Ascending aorta (tissue), 2 donors: ENCODE results near the gene DCC. TPM values are rescaled to one million over a fixed set of nuclear protein-coding genes. Genes with fewer than 3 reads are reported as not detected.
"Not testable (repeated sequence)": the region's sequence is repeated elsewhere in the genome, so short reads cannot be mapped to it uniquely, and the experiment has no call there.

ENCODE experiments used
- DNase-seq, 2 donors: peaks; one replicate each; pipeline ENCODE4 v3.0.0-alpha.2; 2019; ENCODE audit warnings: low spot score in 2 of 2
- H3K27ac ChIP-seq, 2 donors: fragments of 200-600 bp; sonication (generic); one replicate each; pipeline ENCODE4 v1.5.1; 2016 to 2017; ENCODE audit warnings: mild to moderate bottlenecking in 1 of 2
- H3K27me3 ChIP-seq: fragments of 200-600 bp; sonication (generic); one replicate; pipeline ENCODE4 v1.5.1; 2017
- H3K36me3 ChIP-seq, 2 donors: fragments of 200-600 bp; sonication (generic); one replicate each; pipeline ENCODE4 v1.5.1; 2016
- H3K4me1 ChIP-seq, 2 donors: fragments of 200-600 bp; sonication (generic); one replicate each; pipeline ENCODE4 v1.5.1; 2016 to 2017; ENCODE audit warnings: mild to moderate bottlenecking in 1 of 2
- H3K4me3 ChIP-seq, 2 donors: fragments of 200-600 bp; sonication (generic); one replicate each; pipeline ENCODE4 v1.5.1; 2016 to 2017; ENCODE audit warnings: mild to moderate bottlenecking in 1 of 2
- H3K9me3 ChIP-seq, 2 donors: fragments of 200-600 bp; sonication (generic); one replicate each; pipeline ENCODE4 v1.5.1; 2016
- intact Hi-C: fragments of 100-400 bp; cut with DNase I; formaldehyde crosslinking; loops from one replicate; pipeline ENCODE4 v1.15.1; 2023
- total RNA-seq: library from RNA; depleted of rRNA; stranded (reverse); fragments of >200 nt; gene quantifications from one replicate; pipeline ENCODE4 v1.1.0, GENCODE V29; 2016
- TF ChIP-seq, protein P1 (sequence below), 3 experiments: fragments of 200-600 bp in 2 of 3; fragments of 450-650 bp in 1 of 3; sonication (generic) in 2 of 3; IDR thresholded peaks; one replicate each; pipeline ENCODE4 v1.5.1; 2016 to 2019; ENCODE audit warnings: antibody characterized with exemption in 3 of 3, mild to moderate bottlenecking in 1 of 3, moderate library complexity in 1 of 3

The DCC gene
- total RNA-seq, 1 donor from 2014 or later = not detected

DNA sequence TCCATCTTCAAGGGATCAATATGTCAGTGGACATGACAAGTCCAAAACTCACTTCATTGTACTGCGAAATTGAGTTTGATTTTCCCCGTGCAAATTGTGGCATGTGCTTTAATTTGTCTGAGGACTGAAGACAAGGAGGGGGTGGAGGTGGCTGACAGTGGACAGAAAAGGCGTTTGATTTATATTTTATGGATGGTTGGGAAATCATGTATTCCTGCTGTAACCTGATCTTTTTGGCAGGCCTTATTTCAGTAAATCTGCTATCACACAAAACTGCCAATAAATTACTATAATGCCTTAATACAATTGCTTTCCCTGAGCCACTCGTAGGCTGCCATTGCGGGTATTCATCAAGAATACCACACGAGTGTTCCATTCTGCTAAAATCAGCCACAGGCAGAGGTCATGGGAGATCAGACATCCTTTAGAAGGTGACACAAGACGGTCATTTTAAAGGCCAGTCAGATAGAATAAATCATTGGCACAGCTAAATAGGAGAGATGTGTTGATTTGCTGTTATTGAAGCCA lies 1164.0 kb downstream of the DCC start:
- Histone ChIP-seq H3K27me3 (no peaks in the 10 kb centered on the region), H3K36me3 (no peaks in the 10 kb centered on the region), H3K4me1 (no peaks in the 10 kb centered on the region), H3K9me3 (no peaks in the 10 kb centered on the region), H3K4me3 (no peak overlapping the region), H3K27ac (no peak overlapping the region)
- DNase-seq = no peak
- TF ChIP-seq, protein P1, sequence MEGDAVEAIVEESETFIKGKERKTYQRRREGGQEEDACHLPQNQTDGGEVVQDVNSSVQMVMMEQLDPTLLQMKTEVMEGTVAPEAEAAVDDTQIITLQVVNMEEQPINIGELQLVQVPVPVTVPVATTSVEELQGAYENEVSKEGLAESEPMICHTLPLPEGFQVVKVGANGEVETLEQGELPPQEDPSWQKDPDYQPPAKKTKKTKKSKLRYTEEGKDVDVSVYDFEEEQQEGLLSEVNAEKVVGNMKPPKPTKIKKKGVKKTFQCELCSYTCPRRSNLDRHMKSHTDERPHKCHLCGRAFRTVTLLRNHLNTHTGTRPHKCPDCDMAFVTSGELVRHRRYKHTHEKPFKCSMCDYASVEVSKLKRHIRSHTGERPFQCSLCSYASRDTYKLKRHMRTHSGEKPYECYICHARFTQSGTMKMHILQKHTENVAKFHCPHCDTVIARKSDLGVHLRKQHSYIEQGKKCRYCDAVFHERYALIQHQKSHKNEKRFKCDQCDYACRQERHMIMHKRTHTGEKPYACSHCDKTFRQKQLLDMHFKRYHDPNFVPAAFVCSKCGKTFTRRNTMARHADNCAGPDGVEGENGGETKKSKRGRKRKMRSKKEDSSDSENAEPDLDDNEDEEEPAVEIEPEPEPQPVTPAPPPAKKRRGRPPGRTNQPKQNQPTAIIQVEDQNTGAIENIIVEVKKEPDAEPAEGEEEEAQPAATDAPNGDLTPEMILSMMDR (IDR thresholded peaks at IDR 0.05) = no peak
- intact Hi-C loops = no loop called here

GRCh38 chr18:53508529-53508928 lies 1168.5 kb downstream of the DCC start:
- H3K4me1 ChIP-seq = no peaks in the 10 kb centered on the region

DNA sequence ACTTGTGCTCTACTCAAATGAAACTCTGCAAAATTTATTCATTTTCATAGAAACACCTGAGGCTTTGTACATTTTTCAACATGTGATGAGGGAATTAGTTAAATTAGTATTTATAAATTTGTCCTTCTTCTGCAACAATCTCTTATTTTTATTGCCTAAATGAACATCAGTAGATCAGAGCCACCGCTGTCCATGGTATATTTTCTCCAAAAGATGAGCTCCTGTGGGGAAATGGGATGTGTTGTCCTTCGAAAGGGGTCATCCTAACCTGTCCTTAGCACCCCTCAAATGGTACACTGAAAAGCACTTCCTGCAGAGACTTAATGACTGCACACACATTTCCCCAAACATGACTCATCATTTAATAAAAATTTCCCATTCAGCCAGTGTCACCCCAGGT lies 1169.9 kb downstream of the DCC start:
- DNase-seq = no peak
- Histone ChIP-seq H3K36me3 (no peaks in the 10 kb centered on the region), H3K4me3 (no peak overlapping the region), H3K4me1 (no peaks in the 10 kb centered on the region), H3K9me3 (no peaks in the 10 kb centered on the region), H3K27ac (no peak overlapping the region), H3K27me3 (no peaks in the 10 kb centered on the region)
- TF ChIP-seq, protein P1 (IDR thresholded peaks at IDR 0.05) = no peak
- intact Hi-C loops = no loop called here

More at GRCh38 chr18:53508529-53508928, 1168.5 kb downstream of the DCC start:
- Histone ChIP-seq H3K4me3 (no peak overlapping the region), H3K27me3 (no peaks in the 10 kb centered on the region), H3K36me3 (no peaks in the 10 kb centered on the region), H3K27ac (no peak overlapping the region), H3K9me3 (no peaks in the 10 kb centered on the region)
- intact Hi-C loops = no loop called here
- TF ChIP-seq, protein P1 (IDR thresholded peaks at IDR 0.05) = no peak
- DNase-seq = no peak

DNA sequence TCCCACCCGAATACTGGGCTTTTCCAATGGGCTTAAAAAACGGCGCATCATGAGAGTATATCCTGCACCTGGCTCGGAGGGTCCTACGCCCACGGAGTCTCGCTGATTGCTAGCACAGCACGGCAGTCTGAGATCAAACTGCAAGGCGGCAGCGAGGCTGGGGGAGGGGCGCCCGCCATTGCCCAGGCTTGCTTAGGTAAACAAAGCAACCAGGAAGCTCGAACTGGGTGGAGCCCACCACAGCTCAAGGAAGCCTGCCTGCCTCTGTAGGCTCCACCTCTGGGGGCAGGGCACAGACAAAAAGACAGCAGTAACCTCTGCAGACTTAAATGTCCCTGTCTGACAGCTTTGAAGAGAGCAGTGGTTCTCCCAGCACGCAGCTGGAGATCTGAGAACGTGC lies 1171.7 kb downstream of the DCC start:
- DNase-seq, H3K36me3 ChIP-seq, H3K27me3 ChIP-seq, H3K27ac ChIP-seq, H3K4me1 ChIP-seq, intact Hi-C loops, H3K9me3 ChIP-seq, H3K4me3 ChIP-seq: not testable (repeated sequence)

- no peaks in the 10 kb centered on the region for H3K36me3 ChIP-seq
- H3K9me3 ChIP-seq = no peaks in the 10 kb centered on the region
- no peaks in the 10 kb centered on the region for H3K27me3 ChIP-seq
- intact Hi-C loops = no loop called here
- TF ChIP-seq, protein P1 (IDR thresholded peaks at IDR 0.05) = no peak
- no peak for DNase-seq
- no peak overlapping the region for H3K27ac ChIP-seq
- no peaks in the 10 kb centered on the region for H3K4me1 ChIP-seq
- no peak overlapping the region for H3K4me3 ChIP-seq
These were observed 1181.1 kb downstream of the DCC start for GRCh38 chr18:53521068-53521467.

DNA sequence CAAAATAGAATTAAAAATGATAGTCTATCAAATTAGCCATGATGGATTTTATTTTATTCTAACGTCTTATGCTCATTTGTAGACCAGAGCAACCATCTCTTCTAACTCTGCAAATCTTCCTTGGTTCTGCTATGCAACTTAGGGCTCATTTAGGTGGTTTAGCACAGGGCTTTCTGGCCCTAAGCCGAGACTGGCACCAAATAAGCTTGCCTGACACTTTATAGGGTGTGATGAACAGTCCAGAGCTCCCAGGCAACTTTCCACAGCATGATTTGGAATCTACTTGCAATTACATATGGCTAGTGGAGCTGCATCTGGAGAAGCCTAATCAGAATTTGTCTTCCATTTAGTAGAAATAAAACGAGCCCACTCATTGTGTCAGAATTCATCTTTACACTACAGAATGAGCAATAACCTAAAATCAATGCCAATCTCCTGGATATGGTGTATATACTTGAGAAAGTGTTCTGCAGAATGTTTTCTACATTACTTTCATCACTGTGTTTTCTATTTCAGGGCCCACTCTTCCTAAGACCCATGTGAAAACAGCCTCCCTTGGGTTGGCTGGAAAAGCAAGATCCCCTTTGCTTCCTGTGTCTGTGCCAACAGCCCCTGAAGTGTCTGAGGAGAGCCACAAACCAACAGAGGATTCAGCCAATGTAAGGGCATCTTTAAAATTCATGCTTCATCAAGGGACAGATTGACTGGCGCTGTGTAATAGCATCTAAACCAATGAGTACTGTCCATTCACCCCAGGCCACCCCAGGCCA lies 1186.3 kb downstream of the DCC start:
- TF ChIP-seq, protein P1 (IDR thresholded peaks at IDR 0.05) = no peak
- Histone ChIP-seq H3K36me3 (no peaks in the 10 kb centered on the region), H3K4me1 (no peaks in the 10 kb centered on the region), H3K9me3 (no peaks in the 10 kb centered on the region), H3K27ac (no peak overlapping the region), H3K4me3 (no peak overlapping the region), H3K27me3 (no peaks in the 10 kb centered on the region)
- DNase-seq = no peak
- intact Hi-C loops = no loop called here
